Effector CD4-positive, alpha-beta T cell (primary cell): ENCODE data around the gene PPIB.
"Not testable (repeated sequence)": the region's sequence is repeated elsewhere in the genome, so short reads cannot be mapped to it uniquely, and the experiment has no call there.

Experiments
- DNase-seq: peaks from one replicate; pipeline ENCODE4 v3.0.0-alpha.2; 2020

The PPIB gene

DNA sequence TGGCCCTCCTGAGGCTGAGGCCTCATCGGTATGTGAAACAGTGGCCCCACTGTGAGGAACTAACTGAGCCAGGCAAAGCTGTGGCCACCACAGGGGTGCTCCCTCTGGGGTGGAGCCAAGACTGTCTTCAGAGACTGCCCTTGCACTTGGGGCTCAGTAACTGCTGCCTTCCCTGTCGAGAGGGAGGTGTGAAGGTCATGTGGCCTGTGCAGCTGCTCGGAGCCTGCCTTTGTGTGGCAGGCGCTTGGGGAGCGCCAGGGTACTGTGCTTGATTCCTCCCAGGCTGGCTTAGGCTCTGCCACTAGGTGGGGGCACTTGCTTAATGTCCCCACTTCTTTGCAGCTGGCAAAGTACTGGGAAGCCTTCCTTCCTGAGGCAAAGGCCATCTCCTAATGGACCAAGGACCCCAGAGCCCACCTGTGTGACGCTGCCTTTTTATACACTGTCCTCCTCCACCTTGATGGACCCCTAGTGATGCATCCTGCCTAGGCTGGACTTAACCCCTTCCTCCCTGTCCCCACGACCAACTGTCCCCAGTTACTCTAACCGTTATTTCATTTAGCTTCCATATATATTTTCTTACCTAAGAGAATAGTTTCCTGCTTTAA is 25.5 kb downstream of the PPIB start:
- DNase-seq, result no peak

DNA sequence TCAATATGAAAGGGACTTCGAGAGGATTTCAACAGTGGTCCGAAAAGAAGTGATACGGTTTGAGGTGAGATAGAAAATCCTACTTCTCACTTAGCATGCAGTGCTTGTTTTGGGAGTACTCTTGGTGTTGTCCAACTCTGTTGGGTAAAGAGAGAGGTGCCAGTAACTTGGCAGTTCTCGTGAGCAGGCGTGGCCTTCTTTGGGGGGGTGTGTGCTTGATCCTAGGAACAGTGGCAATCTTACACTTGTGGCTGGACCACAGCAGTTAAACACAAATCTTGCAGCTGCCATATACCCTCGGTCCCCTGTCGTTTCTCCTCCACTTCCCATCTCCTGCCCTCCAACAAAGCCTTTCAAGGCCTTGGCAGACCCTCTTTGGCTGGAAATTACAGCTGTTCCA is 26.5 kb downstream of the PPIB start:
- no peak for DNase-seq

DNA sequence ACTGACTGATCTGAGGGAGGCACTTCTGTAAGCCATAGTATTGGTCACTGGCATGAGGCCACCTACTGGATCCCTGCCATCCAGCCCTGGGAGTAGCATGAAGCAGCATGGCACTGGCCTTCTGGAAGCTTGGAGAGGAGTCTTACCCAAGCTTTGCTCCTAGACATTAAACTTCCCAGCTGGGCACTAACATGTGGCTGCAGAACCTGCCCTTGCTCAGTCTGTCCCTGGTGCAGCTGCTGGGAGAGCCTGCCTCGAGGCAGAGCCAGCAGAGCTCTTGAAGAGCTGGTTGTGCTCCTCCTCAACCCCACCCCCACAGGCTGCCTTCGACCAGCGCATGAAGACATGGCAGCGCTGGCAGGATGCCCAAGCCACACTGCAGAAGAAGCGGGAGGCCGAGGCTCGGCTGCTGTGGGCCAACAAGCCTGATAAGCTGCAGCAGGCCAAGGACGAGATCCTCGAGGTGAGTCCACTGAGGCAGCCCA is 28.4 kb downstream of the PPIB start:
- no peak for DNase-seq

DNA sequence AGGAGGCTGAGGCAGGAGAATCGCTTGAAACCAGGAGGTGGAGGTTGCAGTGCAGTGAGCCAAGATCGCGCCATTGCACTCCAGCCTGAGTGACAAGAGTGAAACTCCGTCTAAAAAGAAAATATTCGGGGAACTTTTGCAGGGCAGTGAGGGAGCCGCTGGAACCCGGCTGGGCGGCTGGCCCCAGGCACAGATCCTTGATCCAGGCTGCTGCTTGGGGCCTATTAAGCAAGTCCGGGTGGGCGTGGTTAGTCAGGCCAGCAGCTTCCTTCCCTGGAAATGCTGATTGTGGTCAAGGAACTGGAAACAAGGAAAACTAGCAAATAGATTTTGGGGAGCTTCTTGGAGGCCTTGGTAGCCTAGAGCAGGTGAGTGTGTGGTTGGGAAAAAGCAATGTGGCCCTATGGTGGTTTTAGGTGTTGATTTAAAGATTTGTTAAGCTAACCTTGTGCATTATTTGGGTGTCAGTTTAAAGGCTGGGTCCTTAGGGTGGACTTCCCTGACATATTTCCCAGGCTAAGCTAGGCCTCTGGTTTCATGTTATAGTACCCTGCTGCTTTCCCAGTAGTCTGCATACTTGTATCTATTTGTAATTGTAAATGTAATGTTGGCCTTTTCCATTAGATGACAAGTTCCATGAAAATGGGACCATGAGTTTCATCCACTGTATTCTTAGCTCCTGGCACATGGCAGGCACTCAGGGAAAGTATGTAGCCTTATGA is 29.0 kb downstream of the PPIB start:
- DNase-seq, result no peak

GRCh38 chr15:64132217-64132616 is 30.6 kb downstream of the PPIB start:
- DNase-seq, result no peak

DNA sequence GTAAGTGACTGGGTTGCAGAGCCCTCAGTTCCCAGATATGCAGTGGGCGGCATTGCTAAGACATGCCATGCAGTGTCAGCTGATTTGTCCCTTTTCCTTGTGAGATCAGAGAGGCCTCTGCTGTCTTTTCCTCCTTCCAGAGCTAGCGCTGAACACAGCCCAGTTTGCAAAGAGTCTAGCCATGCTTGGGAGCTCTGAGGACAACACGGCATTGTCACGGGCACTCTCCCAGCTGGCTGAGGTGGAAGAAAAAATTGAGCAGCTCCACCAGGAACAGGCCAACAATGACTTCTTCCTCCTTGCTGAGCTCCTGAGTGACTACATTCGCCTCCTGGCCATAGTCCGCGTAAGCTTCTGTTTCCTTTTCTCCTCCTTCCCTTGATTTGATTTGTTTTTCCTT is 31.3 kb downstream of the PPIB start:
- no peak for DNase-seq

DNA sequence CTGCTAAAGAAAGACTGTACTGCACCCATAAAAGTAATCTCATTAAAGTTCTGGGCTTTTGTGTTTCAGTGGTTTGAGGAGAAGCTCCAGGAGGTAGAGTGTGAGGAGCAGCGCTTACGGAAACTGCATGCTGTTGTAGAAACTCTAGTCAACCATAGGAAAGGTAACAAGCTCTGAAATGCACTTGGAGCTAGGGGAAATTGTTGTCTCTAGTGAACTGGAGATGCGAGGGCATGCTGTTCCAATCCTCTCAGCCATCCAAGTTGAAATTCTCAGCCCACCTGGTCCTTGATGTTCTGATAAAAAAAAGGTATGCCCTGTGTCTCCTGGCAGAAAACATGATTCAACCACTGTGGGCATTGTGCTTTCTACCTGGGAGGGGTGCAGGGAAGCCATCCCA is 32.7 kb downstream of the PPIB start:
- no peak for DNase-seq

GRCh38 chr15:64127521-64128270 is 35.1 kb downstream of the PPIB start:
- DNase-seq, result no peak

DNA sequence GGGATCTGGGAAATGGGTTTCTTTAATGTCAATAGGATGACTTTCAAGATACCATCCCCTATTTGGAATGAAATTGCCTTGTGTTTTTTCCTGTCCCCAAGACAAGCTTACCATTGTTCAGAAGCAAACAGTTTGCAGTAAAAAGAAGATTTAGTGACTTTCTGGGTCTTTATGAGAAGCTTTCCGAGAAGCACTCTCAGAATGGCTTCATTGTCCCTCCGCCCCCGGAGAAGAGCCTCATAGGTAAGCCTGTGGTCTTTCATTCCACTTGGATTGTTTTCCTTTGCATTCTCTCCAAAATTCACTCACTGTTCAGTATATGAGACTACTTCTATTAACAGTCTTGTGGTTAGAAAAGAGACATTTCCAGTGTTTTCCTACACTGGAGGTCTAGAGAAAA is 36.8 kb downstream of the PPIB start:
- DNase-seq, result no peak

DNA sequence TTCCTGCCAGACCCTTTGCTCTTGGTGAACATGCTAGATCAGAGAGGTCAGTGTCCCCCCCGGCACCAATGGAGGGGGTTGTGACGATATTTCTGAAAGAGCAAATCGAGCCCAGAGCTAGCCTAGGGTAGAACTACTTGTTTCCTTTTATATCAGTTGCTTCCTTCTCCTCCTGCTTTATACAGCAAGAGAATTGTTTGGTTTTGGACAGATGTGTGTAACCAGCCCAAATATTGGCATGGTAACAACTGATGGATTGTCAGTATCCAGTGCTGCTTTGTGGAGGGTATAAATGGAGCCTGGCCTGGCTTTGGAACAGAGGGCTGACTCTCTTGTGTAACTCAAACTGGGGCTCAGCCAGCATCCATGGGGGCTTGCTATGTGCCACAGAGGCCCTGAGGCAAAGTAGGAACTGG is 39.9 kb downstream of the PPIB start:
- no peak for DNase-seq

DNA sequence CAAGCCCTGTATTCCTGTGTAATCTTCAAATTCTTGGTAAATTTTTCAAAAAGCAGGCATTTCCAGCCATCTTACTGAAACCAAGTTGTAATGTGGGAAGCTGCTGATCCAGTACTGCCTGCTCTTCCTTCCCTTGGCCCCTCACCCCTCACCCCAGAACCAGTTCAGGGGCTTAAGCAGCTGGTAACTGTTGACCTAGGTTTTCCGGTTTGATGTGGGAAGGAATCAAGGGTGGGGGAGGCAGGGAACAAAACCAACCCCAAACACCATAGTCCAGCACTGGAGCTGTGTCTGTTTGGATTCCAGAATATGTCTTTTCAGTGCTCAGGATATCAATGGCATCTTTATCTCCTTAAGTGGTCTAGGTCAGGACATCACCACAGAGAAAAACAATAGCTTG is 40.4 kb downstream of the PPIB start:
- no peak for DNase-seq

DNA sequence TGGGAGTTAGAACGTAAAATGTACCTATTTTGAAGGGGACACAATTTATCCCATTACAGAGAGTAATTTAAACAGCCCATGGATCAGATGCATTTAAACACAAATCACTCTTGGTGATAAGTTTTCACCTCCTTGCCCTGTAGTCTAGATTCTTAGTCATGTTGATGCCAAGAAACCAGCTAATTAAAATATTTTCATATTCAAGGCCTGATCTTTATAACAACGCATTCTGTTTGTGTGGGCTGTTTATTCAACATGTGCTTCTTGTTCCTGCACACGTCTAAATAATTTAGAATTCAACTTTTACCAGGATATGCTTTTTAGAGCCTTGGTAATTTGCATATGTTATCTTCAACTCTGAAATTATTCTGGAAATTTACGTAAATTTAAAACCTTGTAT is 41.2 kb downstream of the PPIB start:
- DNase-seq, result no peak

GRCh38 chr15:64120322-64120721 is 42.5 kb downstream of the PPIB start:
- not testable (repeated sequence) for DNase-seq

DNA sequence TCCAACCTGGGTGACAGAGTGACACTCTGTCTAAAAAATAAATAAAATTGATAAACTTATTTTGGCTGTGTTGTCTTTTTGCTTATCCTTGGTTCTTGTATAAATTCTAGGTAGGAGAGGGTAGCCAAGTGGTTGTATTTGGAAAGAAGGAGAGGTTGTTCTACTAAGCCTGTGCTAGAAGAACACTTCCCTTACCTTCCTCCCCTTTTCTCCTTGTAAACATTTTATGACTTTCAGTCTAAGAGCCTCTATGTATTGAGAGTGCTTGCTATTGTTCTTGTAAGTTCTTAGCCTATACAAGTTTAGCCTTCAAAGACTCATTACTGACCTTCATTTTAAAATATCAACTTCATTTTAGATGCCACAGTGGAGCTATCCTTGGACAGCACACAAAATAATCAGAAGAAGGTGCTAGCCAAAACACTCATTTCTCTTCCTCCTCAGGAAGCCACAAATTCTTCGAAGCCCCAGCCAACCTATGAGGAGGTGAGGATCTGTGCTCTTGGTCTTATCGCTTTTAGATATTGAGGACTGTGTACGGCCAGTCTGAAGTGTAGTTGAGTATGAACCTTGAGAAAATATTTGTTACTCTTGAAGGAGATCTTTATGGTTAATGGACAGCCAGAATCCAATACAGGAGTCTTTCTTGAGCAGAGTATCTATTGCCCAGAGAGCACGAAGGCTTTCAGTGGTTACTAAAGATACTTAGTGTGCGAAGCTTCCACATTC is 44.9 kb downstream of the PPIB start:
- DNase-seq, result no peak

DNA sequence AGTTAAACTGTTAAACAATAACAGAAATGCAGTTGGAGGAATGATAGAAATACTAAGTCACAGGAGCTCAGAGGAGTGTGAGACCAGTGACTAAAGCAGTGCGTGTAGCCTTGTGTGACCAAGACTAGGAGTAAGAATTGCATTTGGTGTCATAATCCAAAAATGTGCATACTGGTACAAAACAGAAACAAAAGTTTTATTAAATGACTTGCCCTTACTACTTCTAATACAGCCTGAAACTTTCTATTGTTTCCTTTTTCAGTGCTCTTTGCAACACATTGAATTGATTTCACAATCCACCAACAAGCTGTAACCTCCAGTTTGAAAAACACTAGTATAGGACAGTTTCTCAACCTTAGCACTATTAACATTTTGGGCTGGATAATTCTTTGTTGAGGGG is 49.9 kb downstream of the PPIB start:
- no peak for DNase-seq

- DNase-seq, result no peak
Measured at GRCh38 chr15:64112073-64112772, 50.6 kb downstream of the PPIB start.

- no peak for DNase-seq
Measured at GRCh38 chr15:64111679-64112050, 51.2 kb downstream of the PPIB start.

GRCh38 chr15:64110950-64111678 is 51.7 kb downstream of the PPIB start:
- no peak for DNase-seq

GRCh38 chr15:64110108-64110701 is 52.6 kb downstream of the PPIB start:
- DNase-seq, result not testable (repeated sequence)

DNA sequence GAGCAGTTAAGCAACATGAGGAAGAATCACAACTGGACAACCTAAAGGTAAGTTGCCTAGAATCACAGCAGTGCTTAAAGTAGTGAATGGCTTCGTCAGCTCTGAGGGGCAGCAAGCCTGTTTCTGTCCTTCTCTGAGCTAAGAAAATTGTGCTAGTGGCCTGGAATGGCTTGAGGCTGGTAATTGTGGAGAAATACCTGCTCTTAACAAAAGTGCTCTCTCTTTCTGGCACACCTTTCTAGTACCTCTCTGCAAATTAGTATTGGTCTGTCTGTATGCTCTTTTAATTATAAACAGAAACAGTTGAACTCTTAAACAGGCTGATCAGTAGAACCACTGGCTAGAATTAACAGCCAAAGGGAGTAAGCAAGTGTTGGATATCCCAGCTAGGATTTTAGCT is 55.5 kb downstream of the PPIB start:
- no peak for DNase-seq
